PC-3 (cell line): ENCODE results near the gene PCSK1. TPM values are rescaled to one million over a fixed set of nuclear protein-coding genes. Genes with fewer than 3 reads are reported as not detected.

ENCODE experiments used
- ATAC-seq: fragments of 200-7000 bp; cut with Tn5 transposase; 2 replicates; pipeline ENCODE4 v1.9.1; 2020; ENCODE audit warnings: mild to moderate bottlenecking, moderate library complexity
- BruUV-seq: library from RNA; stranded (reverse); fragments of 400-500 nt; replicated peaks from 2 replicates; lab custom pipeline; 2021; lab: Mats Ljungman, UMichigan
- CTCF ChIA-PET: fragments of 300-600 bp; sonication (Branson Sonifier 250); formaldehyde crosslinking; loops from one replicate; lab custom pipeline; 2022; ENCODE audit warnings: antibody characterized with exemption; lab: Charles Lee
- POLR2A ChIA-PET: fragments of 300-600 bp; sonication (Branson Sonifier 250); formaldehyde crosslinking; loops from one replicate; lab custom pipeline; 2022; ENCODE audit warnings: antibody characterized with exemption; ENCODE audit not compliant: unreplicated experiment; lab: Charles Lee
- DNase-seq: peaks from one replicate; pipeline ENCODE4 v3.0.0-alpha.2; 2015
- H2AFZ ChIP-seq: fragments of 300-600 bp; sonication (generic); 2 replicates; pipeline ENCODE4 v1.6.0; 2016; ENCODE audit warnings: antibody characterized with exemption, low read length
- H3F3A ChIP-seq: fragments of 300-600 bp; sonication (generic); one replicate; pipeline ENCODE4 v1.6.0; 2017; ENCODE audit warnings: antibody characterized with exemption, low read length, control low read depth, mild to moderate bottlenecking; ENCODE audit not compliant: unreplicated experiment
- H3K27ac ChIP-seq: fragments of 300-600 bp; sonication (generic); 2 replicates; pipeline ENCODE4 v1.5.1; 2016; ENCODE audit warnings: mild to moderate bottlenecking, low read length
- H3K27me3 ChIP-seq: fragments of 300-600 bp; sonication (generic); 2 replicates; pipeline ENCODE4 v1.6.1; 2016; ENCODE audit warnings: low read length, mixed read lengths
- H3K36me3 ChIP-seq: fragments of 300-600 bp; sonication (generic); 2 replicates; pipeline ENCODE4 v1.6.1; 2016; ENCODE audit warnings: low read depth, mixed run types, low read length, mixed read lengths
- H3K4me1 ChIP-seq: fragments of 300-600 bp; sonication (generic); 2 replicates; pipeline ENCODE4 v1.5.1; 2016; ENCODE audit warnings: low read length; ENCODE audit not compliant: insufficient read depth
- H3K4me2 ChIP-seq: fragments of 300-600 bp; sonication (generic); 2 replicates; pipeline ENCODE4 v1.6.0; 2016; ENCODE audit warnings: low read length
- H3K4me3 ChIP-seq: fragments of 300-600 bp; sonication (generic); 2 replicates; pipeline ENCODE4 v1.5.1; 2016; ENCODE audit warnings: mild to moderate bottlenecking, low read length, mixed read lengths
- H3K79me2 ChIP-seq: fragments of 300-600 bp; sonication (generic); 2 replicates; pipeline ENCODE4 v1.6.1; 2017; ENCODE audit warnings: low read length, mixed read lengths
- H3K9ac ChIP-seq: fragments of 300-600 bp; sonication (generic); 2 replicates; pipeline ENCODE4 v1.6.0; 2016; ENCODE audit warnings: mild to moderate bottlenecking, low read length
- H3K9me2 ChIP-seq: fragments of 300-600 bp; sonication (generic); replicated peaks from 2 replicates; pipeline ENCODE4 v1.6.1; 2016; ENCODE audit warnings: mixed run types, low read length, mixed read lengths
- H3K9me3 ChIP-seq: fragments of 300-600 bp; sonication (generic); 2 replicates; pipeline ENCODE4 v1.6.1; 2016; ENCODE audit warnings: low read length, mixed read lengths
- H4K20me1 ChIP-seq: fragments of 300-600 bp; sonication (generic); 2 replicates; pipeline ENCODE4 v1.6.1; 2016; ENCODE audit warnings: low read length, mixed read lengths
- EZH2 ChIP-seq: fragments of 300-600 bp; sonication (generic); IDR thresholded peaks from one replicate; pipeline ENCODE4 v1.6.1; 2017; ENCODE audit warnings: antibody characterized with exemption, mild to moderate bottlenecking, low read length; ENCODE audit not compliant: unreplicated experiment
- EZH2phosphoT487 ChIP-seq: fragments of 300-600 bp; sonication (generic); IDR thresholded peaks from 2 replicates; pipeline ENCODE4 v1.6.1; 2018; ENCODE audit warnings: mild to moderate bottlenecking, antibody characterized with exemption, low read length, borderline replicate concordance
- intact Hi-C: fragments of 100-400 bp; cut with micrococcal nuclease; formaldehyde crosslinking; loops from 2 replicates; pipeline ENCODE4 v1.9.0; 2023
- total RNA-seq: library from RNA; depleted of rRNA; stranded (reverse); fragments of >200 nt; gene quantifications from 2 replicates; pipeline ENCODE4 v1.2.3, GENCODE V29; 2014
- TF ChIP-seq, protein P1 (sequence below): fragments of 300-600 bp; sonication (generic); conservative IDR thresholded peaks from 2 replicates; pipeline ENCODE4 v1.5.1; 2017; ENCODE audit warnings: antibody characterized with exemption, low read depth, mild to moderate bottlenecking, low read length

PCSK1 gene
- total RNA-seq, 1 experiment from 2014 or later: not detected

GRCh38 chr5:96374653-96375052 is 58.4 kb downstream of the PCSK1 start:
- Histone ChIP-seq H3K9me3 (no peaks in the 10 kb centered on the region), H3K36me3 (no peaks in the 10 kb centered on the region), H3K9me2 (no peaks in the 10 kb centered on the region), H3F3A (no peaks in the 10 kb centered on the region), H3K79me2 (no peaks in the 10 kb centered on the region), H3K4me1 (no peaks in the 10 kb centered on the region), H3K27ac (no peak overlapping the region), H3K4me2 (no peak overlapping the region), H3K27me3 (no peaks in the 10 kb centered on the region; the same call in 1 of the 2 replicates), H4K20me1 (no peaks in the 10 kb centered on the region), H3K9ac (no peak overlapping the region), H2AFZ (no peak overlapping the region), H3K4me3 (no peak overlapping the region)
- CTCF ChIA-PET: no interaction called here
- POLR2A ChIA-PET: no interaction called here
- BruUV-seq: no TSS peak
- no peak for TF ChIP-seq EZH2
- no peak for TF ChIP-seq EZH2phosphoT487
- TF ChIP-seq, protein P1, sequence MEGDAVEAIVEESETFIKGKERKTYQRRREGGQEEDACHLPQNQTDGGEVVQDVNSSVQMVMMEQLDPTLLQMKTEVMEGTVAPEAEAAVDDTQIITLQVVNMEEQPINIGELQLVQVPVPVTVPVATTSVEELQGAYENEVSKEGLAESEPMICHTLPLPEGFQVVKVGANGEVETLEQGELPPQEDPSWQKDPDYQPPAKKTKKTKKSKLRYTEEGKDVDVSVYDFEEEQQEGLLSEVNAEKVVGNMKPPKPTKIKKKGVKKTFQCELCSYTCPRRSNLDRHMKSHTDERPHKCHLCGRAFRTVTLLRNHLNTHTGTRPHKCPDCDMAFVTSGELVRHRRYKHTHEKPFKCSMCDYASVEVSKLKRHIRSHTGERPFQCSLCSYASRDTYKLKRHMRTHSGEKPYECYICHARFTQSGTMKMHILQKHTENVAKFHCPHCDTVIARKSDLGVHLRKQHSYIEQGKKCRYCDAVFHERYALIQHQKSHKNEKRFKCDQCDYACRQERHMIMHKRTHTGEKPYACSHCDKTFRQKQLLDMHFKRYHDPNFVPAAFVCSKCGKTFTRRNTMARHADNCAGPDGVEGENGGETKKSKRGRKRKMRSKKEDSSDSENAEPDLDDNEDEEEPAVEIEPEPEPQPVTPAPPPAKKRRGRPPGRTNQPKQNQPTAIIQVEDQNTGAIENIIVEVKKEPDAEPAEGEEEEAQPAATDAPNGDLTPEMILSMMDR: no peak
- intact Hi-C loops: no loop called here
- ATAC-seq: no peak
- no peak for DNase-seq

- no peak for DNase-seq
- Histone ChIP-seq H3F3A (no peaks in the 10 kb centered on the region), H3K9ac (no peak overlapping the region), H2AFZ (no peak overlapping the region), H3K4me1 (no peaks in the 10 kb centered on the region), H4K20me1 (no peaks in the 10 kb centered on the region), H3K27ac (no peak overlapping the region), H3K36me3 (no peaks in the 10 kb centered on the region), H3K4me2 (no peak overlapping the region), H3K9me2 (no peaks in the 10 kb centered on the region), H3K27me3 (no peaks in the 10 kb centered on the region; the same call in 1 of the 2 replicates), H3K4me3 (no peak overlapping the region), H3K9me3 (no peaks in the 10 kb centered on the region), H3K79me2 (no peaks in the 10 kb centered on the region)
- intact Hi-C loops: no loop called here
- ATAC-seq: no peak
- POLR2A ChIA-PET: no interaction called here
- BruUV-seq: no TSS peak
- CTCF ChIA-PET: no interaction called here
- TF ChIP-seq EZH2phosphoT487 (no peak), EZH2 (no peak)
- TF ChIP-seq, protein P1: no peak
These were observed 59.7 kb downstream of the PCSK1 start for GRCh38 chr5:96373381-96373733.

- DNase-seq (no peak), ATAC-seq (no peak)
- Histone ChIP-seq H4K20me1 (no peaks in the 10 kb centered on the region), H3K9me3 (no peaks in the 10 kb centered on the region), H3K9ac (no peak overlapping the region), H3K4me1 (no peaks in the 10 kb centered on the region), H3K79me2 (no peaks in the 10 kb centered on the region), H3K4me3 (no peak overlapping the region), H3K9me2 (no peaks in the 10 kb centered on the region), H2AFZ (no peak overlapping the region), H3K27me3 (no peaks in the 10 kb centered on the region; the same call in 1 of the 2 replicates), H3K36me3 (no peaks in the 10 kb centered on the region), H3F3A (no peaks in the 10 kb centered on the region), H3K4me2 (no peak overlapping the region), H3K27ac (no peak overlapping the region)
- intact Hi-C loops: no loop called here
- BruUV-seq: no TSS peak
- TF ChIP-seq EZH2 (no peak), EZH2phosphoT487 (no peak)
- TF ChIP-seq, protein P1: no peak
- ChIA-PET POLR2A (no interaction called here), CTCF (no interaction called here)
These were observed 60.2 kb downstream of the PCSK1 start for GRCh38 chr5:96372726-96373380.
